Subcutaneous adipose tissue (tissue), 4 donors: ENCODE data around the gene ITPK1. TPM values are rescaled to one million over a fixed set of nuclear protein-coding genes. Genes with fewer than 3 reads are reported as not detected.

ENCODE experiments used
- total RNA-seq, 4 donors: library from RNA; depleted of rRNA; stranded (reverse); fragments of >200 nt; gene quantifications; one replicate each; pipeline ENCODE4 v1.1.0, GENCODE V29; 2016
- TF ChIP-seq, protein P1 (sequence below): fragments of 450-650 bp; IDR thresholded peaks from one replicate; pipeline ENCODE4 v1.5.1; 2016; ENCODE audit warnings: low read depth, mild to moderate bottlenecking, control low read depth, antibody characterized with exemption, moderate library complexity

The ITPK1 gene
- total RNA-seq, 4 donors from 2014 or later: 53.4 to 109 (median 60.3) TPM

- TF ChIP-seq, protein P1, sequence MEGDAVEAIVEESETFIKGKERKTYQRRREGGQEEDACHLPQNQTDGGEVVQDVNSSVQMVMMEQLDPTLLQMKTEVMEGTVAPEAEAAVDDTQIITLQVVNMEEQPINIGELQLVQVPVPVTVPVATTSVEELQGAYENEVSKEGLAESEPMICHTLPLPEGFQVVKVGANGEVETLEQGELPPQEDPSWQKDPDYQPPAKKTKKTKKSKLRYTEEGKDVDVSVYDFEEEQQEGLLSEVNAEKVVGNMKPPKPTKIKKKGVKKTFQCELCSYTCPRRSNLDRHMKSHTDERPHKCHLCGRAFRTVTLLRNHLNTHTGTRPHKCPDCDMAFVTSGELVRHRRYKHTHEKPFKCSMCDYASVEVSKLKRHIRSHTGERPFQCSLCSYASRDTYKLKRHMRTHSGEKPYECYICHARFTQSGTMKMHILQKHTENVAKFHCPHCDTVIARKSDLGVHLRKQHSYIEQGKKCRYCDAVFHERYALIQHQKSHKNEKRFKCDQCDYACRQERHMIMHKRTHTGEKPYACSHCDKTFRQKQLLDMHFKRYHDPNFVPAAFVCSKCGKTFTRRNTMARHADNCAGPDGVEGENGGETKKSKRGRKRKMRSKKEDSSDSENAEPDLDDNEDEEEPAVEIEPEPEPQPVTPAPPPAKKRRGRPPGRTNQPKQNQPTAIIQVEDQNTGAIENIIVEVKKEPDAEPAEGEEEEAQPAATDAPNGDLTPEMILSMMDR: no peak
These were observed 176.0 kb downstream of the ITPK1 start for GRCh38 chr14:92939699-92940098.

DNA sequence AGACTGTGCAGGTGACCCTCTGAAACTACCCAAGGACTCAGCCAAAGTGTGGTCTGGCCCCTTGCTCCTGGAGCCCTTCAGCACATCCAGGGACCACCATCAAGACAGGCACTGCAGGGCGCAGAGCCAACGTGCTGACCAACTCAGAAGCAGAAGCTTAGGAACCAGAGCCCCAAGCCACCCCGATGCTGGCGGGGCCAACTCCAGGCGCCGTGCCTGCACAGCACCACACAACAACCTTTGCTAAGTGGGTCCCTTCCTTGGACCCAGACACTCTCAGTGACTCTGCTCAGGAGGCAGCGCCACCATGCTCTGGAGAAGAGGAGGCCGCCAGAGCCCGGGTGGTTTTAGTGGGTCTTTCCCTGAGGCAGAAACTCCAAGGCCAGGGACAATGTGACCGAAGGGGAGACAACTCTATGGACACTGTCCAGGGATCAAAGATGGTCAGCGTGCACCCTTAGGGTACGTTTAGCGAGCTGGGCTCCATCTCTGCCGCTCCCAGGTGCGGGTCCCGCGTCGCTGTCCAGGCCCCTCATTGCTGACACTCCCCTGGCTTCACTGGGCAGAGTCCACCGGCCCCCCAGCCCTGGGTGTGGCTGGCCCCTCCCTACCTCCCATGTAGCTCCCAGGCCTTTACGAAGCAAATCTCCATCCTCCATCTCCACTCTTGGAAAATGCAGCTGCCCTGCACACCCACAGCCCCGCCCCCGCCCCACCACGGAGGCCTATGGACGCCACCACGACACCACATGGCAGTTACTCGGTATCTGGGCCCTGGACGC is 176.6 kb downstream of the ITPK1 start:
- TF ChIP-seq, protein P1: no peak

GRCh38 chr14:92938235-92938875 is 177.4 kb downstream of the ITPK1 start:
- TF ChIP-seq, protein P1: no peak

DNA sequence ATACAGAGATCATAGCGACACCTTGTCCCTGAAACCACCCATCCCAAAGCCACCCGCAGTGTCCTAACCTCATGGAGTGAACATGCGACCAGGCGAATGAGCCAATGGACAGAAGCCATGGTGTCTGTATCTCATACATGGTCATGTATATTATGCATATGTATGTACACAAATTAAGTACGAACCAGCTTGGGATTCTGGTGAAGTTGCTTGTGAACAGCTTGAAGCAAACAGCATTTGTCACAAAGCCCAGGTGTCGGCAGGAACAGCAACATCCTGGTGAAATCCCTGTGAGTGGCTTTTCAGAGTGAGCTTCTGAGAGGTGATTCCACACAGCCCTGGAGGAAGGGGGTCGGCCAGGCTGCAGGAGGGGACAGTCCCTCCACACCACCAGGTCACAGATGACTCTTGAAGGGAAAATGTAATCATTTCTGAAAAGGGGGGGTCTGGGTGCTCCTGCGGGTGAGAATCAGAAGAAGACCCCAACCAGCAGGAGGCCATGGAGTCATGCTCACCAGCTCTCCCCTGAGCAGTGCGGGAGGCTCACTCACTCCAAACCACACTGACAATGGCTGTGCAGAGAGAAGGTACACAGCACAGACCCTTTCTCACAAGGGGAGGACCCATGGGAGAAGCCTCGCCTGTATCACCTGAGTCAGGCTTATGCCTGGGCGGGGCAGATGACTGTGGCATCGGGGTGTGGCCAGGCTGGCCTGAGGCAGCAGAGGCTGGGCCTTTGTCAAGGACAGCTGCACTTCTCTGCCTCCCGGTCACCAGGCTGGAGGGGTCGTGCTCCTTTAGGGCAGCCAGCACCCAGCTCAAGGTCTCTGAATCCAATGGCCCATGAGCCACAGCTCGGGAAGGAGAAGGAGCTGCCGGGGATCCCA is 178.4 kb downstream of the ITPK1 start:
- TF ChIP-seq, protein P1: no peak

DNA sequence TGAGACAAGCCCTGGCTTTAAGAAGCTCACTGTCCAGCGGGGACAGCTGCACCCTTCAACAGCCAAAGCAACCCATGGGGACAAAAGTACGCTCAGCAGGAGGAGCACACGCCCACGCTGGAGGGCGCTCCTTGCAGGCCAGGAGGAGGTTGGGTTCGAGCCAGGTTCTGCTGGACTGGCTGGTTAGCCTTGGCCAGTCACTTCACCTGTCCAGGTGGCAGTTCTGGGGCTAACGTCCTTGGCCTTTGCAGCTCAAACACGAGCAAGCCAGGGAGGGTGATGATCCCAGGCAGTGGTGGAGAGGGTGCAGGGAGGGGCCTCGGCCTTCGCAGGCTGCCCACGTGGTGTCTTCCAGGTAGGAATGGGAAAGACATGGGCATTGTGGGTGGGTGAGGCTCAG is 179.6 kb downstream of the ITPK1 start:
- TF ChIP-seq, protein P1: no peak

DNA sequence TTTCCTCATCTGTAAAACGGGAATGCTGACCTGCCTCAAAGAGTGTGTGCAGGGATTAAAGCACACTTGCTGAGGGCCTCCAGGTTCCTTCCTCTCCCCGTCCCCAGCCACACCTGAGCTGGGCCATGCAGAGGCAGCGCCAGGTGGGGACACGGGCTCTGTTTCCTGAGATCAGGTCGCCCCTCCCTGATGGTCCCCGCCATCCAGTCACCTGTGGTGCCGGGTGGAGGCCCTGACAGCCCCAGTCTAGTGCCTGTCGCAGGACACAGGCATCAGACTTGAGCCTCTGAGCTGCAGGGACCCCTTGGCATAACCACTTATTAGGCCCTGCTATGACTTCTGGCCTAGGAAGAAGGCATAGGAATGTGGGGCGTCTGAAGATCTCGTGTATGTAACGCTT is 180.3 kb downstream of the ITPK1 start:
- TF ChIP-seq, protein P1: no peak
